Neural crest cell (in vitro differentiated cells): ENCODE results near the gene GALK1. TPM values are rescaled to one million over a fixed set of nuclear protein-coding genes. Genes with fewer than 3 reads are reported as not detected.

Experiments used
- DNase-seq: peaks from one replicate; pipeline ENCODE4 v3.0.0; 2021; ENCODE audit warnings: low read depth, mixed read lengths, low spot score
- H3K27ac Mint-ChIP-seq: one replicate; pipeline ENCODE4 v1.8.0; 2021; ENCODE audit warnings: mild to moderate bottlenecking, mixed read lengths; ENCODE audit not compliant: unreplicated experiment
- H3K27me3 Mint-ChIP-seq: 2 replicates; pipeline ENCODE4 v1.8.0; 2021; ENCODE audit warnings: low read depth, mild to moderate bottlenecking, mixed read lengths
- H3K36me3 Mint-ChIP-seq: 2 replicates; pipeline ENCODE4 v1.8.0; 2021; ENCODE audit warnings: low read depth, mild to moderate bottlenecking, mixed read lengths
- H3K4me1 Mint-ChIP-seq: 2 replicates; pipeline ENCODE4 v1.8.0; 2021; ENCODE audit warnings: mixed read lengths
- H3K4me3 Mint-ChIP-seq: one replicate; pipeline ENCODE4 v1.8.0; 2021; ENCODE audit warnings: mild to moderate bottlenecking, mixed read lengths
- H3K9me3 Mint-ChIP-seq: 2 replicates; pipeline ENCODE4 v1.8.0; 2021; ENCODE audit warnings: mixed read lengths
- total RNA-seq: library from RNA; stranded (reverse); gene quantifications from 2 replicates; pipeline ENCODE4 v1.2.1, GENCODE V29; 2021
- TF ChIP-seq, protein P1 (sequence below): fragments of 200-600 bp; sonication (generic); conservative IDR thresholded peaks from 2 replicates; pipeline ENCODE4 v1.5.0; 2021; ENCODE audit warnings: antibody characterized with exemption, mild to moderate bottlenecking

Gene GALK1
- total RNA-seq, 1 donor from 2014 or later: 13.1 TPM

DNA sequence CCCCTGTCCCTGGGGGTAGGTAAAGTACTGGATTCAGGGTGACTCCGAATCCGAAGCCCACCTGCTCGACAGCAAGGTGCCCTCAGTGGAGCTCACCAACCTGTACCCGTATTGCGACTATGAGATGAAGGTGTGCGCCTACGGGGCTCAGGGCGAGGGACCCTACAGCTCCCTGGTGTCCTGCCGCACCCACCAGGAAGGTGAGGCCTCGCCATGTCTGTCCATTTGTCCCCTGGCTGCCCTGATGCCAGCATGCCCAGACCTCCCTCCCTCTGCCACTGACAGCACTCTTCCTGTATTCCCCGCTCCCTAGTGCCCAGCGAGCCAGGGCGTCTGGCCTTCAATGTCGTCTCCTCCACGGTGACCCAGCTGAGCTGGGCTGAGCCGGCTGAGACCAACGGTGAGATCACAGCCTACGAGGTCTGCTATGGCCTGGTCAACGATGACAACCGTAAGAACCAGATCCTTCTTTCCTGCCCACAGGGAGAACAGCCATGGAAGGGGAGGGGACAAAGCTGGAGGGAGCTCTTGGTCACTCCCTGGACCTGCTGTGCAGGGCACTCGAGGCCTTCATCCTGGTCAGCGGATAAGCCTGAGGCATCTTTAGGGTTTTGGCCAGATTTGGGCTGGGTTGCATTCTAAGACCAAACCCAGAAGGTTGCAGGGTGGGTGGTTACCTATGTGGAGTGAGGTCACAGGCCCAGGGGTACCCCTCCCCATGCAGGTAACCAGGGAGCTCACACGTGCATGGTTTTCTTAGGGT, 14.2 kb downstream of the GALK1 start:
- no peaks in the 10 kb centered on the region for H3K27me3 Mint-ChIP-seq
- no peak overlapping the region for H3K4me3 Mint-ChIP-seq
- DNase-seq: no peak
- H3K36me3 Mint-ChIP-seq: no peaks in the 10 kb centered on the region
- H3K27ac Mint-ChIP-seq: no peak overlapping the region
- TF ChIP-seq, protein P1, sequence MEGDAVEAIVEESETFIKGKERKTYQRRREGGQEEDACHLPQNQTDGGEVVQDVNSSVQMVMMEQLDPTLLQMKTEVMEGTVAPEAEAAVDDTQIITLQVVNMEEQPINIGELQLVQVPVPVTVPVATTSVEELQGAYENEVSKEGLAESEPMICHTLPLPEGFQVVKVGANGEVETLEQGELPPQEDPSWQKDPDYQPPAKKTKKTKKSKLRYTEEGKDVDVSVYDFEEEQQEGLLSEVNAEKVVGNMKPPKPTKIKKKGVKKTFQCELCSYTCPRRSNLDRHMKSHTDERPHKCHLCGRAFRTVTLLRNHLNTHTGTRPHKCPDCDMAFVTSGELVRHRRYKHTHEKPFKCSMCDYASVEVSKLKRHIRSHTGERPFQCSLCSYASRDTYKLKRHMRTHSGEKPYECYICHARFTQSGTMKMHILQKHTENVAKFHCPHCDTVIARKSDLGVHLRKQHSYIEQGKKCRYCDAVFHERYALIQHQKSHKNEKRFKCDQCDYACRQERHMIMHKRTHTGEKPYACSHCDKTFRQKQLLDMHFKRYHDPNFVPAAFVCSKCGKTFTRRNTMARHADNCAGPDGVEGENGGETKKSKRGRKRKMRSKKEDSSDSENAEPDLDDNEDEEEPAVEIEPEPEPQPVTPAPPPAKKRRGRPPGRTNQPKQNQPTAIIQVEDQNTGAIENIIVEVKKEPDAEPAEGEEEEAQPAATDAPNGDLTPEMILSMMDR: no peak
- peaks cover 17% of the 10 kb centered on the region for H3K4me1 Mint-ChIP-seq
- no peaks in the 10 kb centered on the region for H3K9me3 Mint-ChIP-seq

DNA sequence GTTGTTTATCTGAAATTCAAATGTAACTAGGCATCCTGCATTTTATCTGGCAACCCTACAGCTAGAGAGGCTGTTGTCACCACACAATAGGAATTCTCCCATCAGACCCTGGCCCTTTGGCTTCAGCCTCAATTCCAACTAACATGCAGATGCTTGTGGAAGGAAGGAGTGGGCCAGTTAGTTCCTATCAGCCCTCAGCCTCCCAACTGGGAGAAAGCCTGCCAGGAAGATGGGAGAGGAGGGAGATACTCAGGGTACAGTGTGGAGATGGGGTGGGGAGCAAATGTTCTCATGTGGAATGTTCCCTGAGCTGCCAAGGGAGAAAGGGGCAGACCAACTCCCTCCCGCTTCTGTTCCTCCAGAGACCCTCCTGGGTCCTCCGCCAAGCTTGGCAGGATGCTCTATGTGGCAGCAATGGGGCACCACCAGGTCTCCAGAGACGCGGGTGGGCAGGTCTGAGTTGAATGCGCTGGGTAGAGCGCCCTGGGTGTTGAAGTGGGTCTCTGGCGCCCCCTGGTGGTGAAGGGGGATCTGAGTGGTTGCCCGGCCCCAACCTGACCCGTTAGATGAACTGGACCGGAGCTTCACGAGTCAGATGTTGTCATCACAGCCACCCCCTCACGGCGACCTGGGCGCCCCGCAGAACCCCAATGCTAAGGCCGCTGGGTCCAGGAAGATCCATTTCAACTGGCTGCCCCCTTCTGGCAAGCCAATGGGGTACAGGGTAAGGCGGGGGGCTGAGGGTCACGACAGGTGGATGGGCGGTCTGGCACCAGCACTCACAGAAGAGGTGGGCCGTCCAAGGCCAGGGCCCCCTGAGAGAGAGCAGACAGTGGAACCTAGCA, 15.2 kb downstream of the GALK1 start:
- peak; percentile 91 for DNase-seq
- H3K4me1 Mint-ChIP-seq: peaks cover 15% of the 10 kb centered on the region
- H3K27ac Mint-ChIP-seq: no peak overlapping the region
- no peaks in the 10 kb centered on the region for H3K27me3 Mint-ChIP-seq
- H3K9me3 Mint-ChIP-seq: no peaks in the 10 kb centered on the region
- no peak overlapping the region for H3K4me3 Mint-ChIP-seq
- no peaks in the 10 kb centered on the region for H3K36me3 Mint-ChIP-seq
- TF ChIP-seq, protein P1: peak; percentile 98

DNA sequence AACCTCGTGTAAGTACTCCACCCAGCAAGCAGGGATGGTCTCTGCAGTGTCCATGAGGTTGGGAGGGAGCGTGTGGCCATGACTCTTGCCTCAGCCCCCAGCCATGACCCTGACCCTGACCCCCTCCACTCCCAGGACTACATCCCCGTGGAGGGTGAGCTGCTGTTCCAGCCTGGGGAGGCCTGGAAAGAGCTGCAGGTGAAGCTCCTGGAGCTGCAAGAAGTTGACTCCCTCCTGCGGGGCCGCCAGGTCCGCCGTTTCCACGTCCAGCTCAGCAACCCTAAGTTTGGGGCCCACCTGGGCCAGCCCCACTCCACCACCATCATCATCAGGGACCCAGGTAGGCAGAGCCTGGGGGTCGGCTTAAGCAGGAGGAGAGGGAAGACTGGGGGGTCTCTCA, 16.3 kb downstream of the GALK1 start:
- no peaks in the 10 kb centered on the region for H3K27me3 Mint-ChIP-seq
- DNase-seq: no peak
- H3K9me3 Mint-ChIP-seq: no peaks in the 10 kb centered on the region
- no peaks in the 10 kb centered on the region for H3K36me3 Mint-ChIP-seq
- TF ChIP-seq, protein P1: no peak
- no peak overlapping the region for H3K4me3 Mint-ChIP-seq
- H3K4me1 Mint-ChIP-seq: peaks cover 12% of the 10 kb centered on the region
- H3K27ac Mint-ChIP-seq: no peak overlapping the region

DNA sequence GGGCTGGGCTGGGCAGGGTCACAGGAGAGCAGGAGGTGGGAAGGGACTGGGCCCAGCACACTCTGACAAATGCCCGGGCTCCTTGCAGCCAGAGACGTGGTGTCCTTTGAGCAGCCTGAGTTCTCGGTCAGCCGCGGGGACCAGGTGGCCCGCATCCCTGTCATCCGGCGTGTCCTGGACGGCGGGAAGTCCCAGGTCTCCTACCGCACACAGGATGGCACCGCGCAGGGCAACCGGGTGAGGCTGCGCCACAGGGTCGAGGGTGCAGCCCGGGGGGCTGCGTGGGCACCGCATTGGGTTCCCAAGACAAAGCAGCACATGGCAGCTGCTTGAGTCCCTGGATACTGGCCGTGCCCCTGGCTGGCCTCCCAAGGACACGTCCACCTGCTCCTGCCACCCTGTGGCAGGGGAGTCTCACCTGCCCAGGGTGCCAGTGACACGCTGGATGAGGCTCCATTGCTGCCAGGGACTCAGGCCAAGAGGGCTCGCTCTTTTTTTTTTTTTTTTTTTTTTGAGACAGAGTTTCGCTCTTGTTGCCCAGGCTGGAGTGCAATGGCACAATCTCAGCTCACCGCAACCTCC, 21.3 kb downstream of the GALK1 start:
- DNase-seq: no peak
- H3K4me3 Mint-ChIP-seq: no peak overlapping the region
- no peak overlapping the region for H3K27ac Mint-ChIP-seq
- TF ChIP-seq, protein P1: no peak
- no peaks in the 10 kb centered on the region for H3K36me3 Mint-ChIP-seq
- peaks cover 4% of the 10 kb centered on the region for H3K4me1 Mint-ChIP-seq
- H3K9me3 Mint-ChIP-seq: no peaks in the 10 kb centered on the region
- H3K27me3 Mint-ChIP-seq: no peaks in the 10 kb centered on the region

DNA sequence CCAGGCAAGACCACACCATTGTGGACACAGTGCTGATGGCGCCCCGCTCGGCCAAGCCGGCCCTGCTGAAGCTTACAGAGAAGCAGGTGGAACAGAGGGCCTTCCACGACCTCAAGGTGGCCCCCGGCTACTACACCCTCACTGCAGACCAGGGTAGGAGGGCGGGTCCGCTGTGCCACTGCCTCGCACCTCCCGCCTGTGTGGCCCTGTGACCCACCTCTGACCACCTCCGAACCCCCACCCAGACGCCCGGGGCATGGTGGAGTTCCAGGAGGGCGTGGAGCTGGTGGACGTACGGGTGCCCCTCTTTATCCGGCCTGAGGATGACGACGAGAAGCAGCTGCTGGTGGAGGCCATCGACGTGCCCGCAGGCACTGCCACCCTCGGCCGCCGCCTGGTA, 22.7 kb downstream of the GALK1 start:
- no peaks in the 10 kb centered on the region for H3K9me3 Mint-ChIP-seq
- no peaks in the 10 kb centered on the region for H3K36me3 Mint-ChIP-seq
- H3K27me3 Mint-ChIP-seq: no peaks in the 10 kb centered on the region
- H3K4me1 Mint-ChIP-seq: peaks cover 7% of the 10 kb centered on the region
- TF ChIP-seq, protein P1: no peak
- no peak for DNase-seq
- no peak overlapping the region for H3K4me3 Mint-ChIP-seq
- H3K27ac Mint-ChIP-seq: no peak overlapping the region
